NOMO-1 (cell line): ENCODE results near the gene MOCOS.
"Not testable (repeated sequence)": the region's sequence is repeated elsewhere in the genome, so short reads cannot be mapped to it uniquely, and the experiment has no call there.

ENCODE experiments used
- DNase-seq, 2 experiments: peaks; one replicate each; lab custom pipeline; 2025; ENCODE audit not compliant: unreplicated experiment in 2 of 2; lab: John Stamatoyannopoulos, UW

Gene MOCOS

GRCh38 chr18:36200354-36200771 lies 13.1 kb downstream of the MOCOS start:
- DNase-seq, result no peak

- DNase-seq, result no peak
Observed at GRCh38 chr18:36201765-36202164, 14.5 kb downstream of the MOCOS start.

DNA sequence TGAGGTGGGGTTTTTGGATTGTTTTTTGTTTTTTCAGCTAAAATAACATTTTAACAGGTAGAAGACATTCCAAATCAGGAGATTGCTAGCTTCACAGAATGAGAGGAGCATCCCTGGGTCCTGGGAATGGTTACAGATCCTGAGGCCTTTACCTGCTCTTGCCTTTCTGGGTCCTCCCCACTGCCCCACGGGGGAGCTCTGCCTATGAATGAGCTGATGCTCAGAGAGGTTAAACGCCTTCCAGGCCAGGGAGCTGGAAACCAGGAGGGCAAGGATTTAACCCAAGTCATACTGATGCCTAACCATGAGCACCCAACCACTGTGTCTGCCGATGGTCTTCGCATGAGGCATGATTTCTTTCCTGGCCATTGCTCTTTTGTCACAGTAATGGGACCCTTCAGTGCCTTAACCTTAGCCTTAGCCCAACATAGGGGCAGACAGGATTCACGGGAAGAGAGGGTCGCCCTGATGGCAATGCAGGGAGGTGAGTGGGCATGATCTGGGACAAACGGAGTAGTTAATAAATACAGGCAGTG lies 16.1 kb downstream of the MOCOS start:
- no peak for DNase-seq

DNA sequence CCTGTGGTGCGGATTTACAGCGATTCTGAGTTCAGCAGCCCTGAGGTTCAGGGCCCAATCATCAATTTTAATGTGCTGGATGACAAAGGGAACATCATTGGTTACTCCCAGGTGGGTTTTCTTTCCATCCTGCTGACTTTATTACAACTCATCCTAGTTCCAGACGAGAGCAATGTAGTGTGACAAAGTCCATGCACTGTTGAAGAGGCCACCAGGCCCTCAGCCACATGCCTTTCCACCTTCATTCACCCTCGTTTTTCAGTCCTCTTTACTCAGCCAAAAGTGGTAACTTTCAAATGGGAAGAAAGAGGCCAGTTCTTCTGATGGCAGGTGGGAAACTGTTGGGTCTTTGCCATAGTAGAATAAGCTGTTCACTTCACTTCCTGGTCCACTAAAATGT lies 17.9 kb downstream of the MOCOS start:
- no peak for DNase-seq

- DNase-seq, result no peak
Observed at GRCh38 chr18:36207303-36207702, 20.0 kb downstream of the MOCOS start.

DNA sequence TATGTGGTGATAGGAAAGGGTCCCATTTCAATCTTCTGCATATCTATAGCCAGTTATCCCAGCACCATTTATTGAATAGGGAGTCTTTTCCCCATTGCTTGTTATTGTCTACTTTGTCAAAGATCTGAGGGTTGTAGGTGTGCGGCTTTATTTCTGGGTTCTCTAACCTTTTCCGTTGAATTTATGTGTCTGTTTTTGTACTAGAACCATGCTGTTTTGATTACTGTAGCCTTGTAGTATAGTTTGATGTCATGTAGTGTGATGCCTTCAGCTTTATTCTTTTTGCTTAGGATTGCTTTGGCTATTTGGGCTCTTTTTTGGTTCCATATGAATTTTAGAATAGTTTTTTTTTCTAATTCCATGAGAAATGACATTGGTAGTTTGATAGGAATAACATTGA lies 20.7 kb downstream of the MOCOS start:
- DNase-seq, result not testable (repeated sequence)

GRCh38 chr18:36211612-36212065 lies 24.3 kb downstream of the MOCOS start:
- DNase-seq, result no peak

DNA sequence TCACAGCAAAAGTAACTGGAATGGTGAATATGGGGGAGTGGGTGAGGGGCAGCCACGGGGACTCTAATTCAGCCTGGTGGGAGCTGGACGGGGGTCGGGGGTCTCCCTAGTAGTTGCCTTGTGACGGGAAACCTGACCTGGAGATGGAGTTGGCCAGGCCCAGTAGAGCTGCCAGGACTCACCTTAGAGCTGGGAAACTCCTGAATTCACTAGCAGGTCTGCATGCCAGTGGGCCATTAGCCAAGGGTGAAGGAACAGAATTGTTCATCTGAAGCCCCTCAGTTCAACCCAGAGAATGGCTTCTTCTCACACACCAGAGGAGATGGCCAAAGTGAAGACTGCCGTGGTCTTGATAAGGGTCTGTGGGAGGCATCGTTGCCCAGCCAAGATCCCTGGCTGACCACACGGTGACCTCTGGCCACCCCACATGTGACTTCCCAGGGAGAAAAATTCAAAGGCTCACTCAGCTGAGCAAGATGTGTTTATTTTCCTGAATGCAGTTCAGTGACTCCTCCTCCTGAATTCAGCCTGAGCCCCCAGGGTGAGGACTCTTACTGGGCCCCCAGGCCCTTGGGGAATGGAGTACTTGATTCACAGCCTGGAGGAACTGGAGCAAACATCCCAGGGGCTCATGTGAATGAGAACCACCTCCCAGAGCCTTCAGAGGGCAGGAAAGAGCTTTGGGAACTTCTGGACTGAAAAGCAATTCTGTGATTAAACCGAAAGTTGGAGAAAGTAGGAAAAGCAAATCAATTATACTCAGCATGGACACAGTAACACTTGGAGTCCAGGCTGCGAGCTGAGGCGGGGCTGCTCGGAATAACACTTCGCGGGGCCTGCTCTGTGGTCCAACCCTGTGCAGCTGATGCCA lies 25.2 kb downstream of the MOCOS start:
- no peak for DNase-seq

DNA sequence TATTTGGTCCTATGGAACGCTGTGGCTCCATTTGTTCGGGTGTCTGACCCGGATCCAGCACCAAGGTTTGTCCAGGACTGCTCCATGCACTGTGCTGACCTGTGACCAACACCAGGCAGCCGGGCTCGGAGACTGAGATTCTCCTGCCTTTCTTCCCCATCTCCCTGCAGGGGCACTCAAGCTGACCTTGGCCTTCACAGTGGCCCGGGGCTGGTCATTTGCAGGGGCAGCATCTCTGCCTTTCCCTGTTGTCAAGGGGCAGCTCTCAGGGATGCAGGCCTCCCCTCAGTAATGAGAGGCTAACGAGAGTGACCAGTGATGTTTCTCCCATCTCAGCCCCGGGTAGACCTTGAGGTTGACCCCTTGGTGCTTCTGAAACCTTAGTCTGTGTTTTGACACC lies 27.5 kb downstream of the MOCOS start:
- DNase-seq, result no peak

GRCh38 chr18:36215577-36215976 lies 28.3 kb downstream of the MOCOS start:
- no peak for DNase-seq

DNA sequence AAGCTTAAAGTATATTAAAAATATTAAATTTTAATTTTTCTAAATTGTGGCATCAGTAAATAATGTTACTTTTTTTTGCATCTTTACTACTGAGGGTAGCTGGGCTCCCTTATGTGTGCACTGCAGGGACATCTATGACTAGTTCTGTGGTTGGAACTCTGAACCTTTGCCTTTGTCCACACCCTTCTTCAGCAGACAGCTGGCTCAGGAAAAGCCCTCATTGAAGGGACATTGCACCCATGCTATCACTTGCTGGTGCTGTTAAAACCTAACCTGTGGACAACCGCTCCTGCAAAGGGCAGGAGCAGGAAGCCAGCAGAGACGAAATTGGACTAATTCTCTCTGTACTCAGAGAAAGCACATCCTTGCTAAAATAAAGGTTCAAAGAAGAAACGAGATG lies 30.1 kb downstream of the MOCOS start:
- DNase-seq, result no peak

GRCh38 chr18:36229188-36229587 lies 41.9 kb downstream of the MOCOS start:
- no peak for DNase-seq

GRCh38 chr18:36240510-36240909 lies 53.2 kb downstream of the MOCOS start:
- DNase-seq, result not testable (repeated sequence)

DNA sequence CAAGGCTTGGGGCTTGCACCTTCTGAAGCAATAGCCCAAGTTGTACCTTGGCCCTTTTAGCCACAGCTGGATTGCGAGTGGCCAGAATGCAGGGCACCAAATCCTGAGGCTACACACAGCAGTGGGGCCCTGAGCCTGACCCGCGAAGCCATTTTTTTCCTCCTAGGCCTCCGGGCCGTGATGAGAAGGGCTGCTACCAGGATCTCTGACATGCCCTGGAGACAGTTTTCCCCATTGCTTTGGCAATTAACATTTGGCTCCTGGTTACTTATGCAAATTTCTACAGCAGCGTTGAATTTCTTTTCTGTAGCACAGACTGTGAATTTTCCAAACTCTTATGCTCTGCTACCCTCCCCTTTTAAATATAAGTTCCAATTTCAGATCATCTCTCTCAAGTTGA lies 54.5 kb downstream of the MOCOS start:
- no peak for DNase-seq

DNA sequence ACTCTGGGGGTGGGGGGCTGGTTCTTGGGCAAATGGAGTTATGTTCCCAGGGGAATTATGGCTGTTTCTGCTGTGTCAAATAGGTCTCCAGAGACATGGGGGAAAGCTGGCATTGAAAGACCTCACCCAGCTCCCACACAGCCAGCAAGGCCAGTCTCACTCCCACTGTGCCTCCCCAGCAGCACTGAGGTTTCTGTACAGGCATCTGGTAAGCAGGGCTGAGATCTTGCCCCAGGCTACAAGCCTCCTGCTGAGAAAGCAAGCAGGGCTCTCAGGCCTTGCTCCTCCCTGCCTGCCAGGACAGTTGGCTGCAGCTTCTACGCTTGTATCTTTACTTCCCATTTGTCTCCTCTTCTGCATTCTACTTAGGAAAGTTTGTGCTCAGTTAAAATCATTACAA lies 59.7 kb downstream of the MOCOS start:
- DNase-seq, result no peak

- DNase-seq, result no peak
Observed at GRCh38 chr18:36249392-36249791, 62.1 kb downstream of the MOCOS start.

- no peak for DNase-seq
Observed at GRCh38 chr18:36250827-36251226, 63.5 kb downstream of the MOCOS start.

DNA sequence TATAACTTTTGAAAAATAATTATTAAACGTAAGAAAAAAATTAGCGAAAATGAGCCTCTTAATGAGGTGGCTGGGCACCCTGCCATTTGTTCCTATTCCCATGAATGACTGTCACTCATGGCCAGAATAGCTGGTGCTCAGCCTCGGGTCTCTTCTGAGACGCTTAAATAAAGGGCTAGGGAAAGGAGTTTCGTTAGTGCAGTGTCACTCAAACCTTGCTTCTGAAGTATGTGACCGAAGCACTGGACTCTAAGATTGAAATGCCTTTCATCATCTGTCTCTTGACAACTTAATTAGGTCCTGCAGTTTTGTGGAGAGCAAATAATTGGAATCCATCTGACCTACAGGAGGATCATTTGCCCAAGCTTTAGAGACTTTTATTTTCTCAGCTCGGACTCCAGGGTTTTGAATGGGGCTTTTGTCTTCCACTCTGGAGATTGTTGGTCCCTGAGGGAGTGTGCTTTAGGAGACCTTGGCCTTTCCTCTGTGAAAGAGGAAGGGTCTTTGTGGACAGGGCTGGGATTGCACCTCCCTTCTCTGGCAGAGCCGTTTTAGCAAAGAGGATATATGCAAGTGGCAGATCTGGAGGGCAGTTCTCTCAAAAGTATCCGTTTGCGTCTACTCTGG lies 67.9 kb downstream of the MOCOS start:
- DNase-seq, result no peak

DNA sequence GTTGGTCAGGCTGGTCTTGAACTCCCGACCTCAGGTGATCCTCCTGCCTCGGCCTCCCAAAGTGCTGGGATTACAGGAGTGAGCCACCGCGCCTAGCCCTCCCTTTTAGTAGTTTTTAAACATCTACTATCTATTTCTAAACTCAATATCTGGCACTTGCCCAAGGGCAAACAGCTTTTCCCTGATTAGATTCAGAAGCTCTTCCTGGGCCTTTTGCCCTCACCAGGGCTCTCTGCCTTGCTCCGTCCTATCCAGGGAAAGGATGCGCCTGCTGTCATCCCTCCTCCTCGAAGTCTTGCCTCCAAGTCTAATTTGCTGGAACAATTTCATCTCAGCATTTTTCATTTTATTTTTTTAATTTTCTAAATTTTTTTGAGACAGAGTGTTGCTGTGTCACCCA lies 68.8 kb downstream of the MOCOS start:
- no peak for DNase-seq

DNA sequence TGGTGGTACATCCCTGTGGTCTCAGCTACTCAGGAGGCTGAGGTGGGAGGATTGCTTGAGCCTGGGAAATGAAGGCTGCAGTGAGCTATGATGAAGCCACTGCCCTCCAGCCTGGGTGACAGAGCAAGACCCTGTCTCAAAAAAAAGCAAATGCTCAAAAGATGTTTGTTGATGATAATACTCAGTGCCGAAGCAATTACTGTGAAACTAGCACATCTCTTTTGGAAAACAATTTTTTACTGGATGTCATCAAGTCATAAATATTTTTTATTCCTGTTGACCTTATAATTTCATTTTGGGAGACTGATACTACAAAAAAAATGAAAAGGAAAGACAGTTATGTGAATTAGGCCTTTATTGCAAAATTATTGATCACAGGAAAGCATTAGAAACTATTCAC lies 75.7 kb downstream of the MOCOS start:
- DNase-seq, result no peak

DNA sequence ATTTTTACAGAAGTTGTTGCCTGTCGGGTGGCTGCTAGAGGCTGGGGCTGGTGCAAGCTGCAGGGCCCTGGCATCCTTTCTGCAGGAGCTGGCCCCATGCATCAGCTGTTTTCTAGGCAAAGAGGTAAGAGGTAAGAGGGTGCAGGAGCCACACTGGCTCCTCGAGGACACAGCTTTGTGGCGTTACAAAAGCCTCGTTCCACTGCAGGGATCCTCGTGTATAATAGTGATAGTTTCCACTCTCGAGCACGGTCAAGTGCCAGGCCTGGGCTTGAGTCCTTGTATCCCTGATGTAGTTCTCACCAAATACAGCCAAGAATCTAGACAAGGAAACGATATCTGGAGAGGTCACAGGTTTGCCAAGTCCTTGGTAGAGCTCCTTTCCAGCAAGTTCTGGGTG lies 77.0 kb downstream of the MOCOS start:
- no peak for DNase-seq

- no peak for DNase-seq
Observed at GRCh38 chr18:36265015-36265414, 77.7 kb downstream of the MOCOS start.
